Fibroblast of mammary gland (primary cell): ENCODE measurements around the gene DARS2.
A peak's percentile ranks its signal among the peaks of the same experiment; 100 is the strongest.
"Not testable (repeated sequence)": the region's sequence is repeated elsewhere in the genome, so short reads cannot be mapped to it uniquely, and the experiment has no call there.

Source experiments
- DNase-seq: peaks from one replicate; pipeline ENCODE4 v3.0.0-alpha.2; 2010; ENCODE audit warnings: low read depth
- H3K4me3 ChIP-seq: 2 replicates; pipeline ENCODE4 v1.5.1; 2011; ENCODE audit warnings: low read depth, mild to moderate bottlenecking, low read length, moderate library complexity; ENCODE audit not compliant: control insufficient read depth
- TF ChIP-seq, protein P1 (sequence below): conservative IDR thresholded peaks from 2 replicates; pipeline ENCODE4 v1.5.1; 2011; ENCODE audit warnings: low read depth, low read length, inconsistent platforms; ENCODE audit not compliant: control insufficient read depth, insufficient read depth

DARS2 gene

DNA sequence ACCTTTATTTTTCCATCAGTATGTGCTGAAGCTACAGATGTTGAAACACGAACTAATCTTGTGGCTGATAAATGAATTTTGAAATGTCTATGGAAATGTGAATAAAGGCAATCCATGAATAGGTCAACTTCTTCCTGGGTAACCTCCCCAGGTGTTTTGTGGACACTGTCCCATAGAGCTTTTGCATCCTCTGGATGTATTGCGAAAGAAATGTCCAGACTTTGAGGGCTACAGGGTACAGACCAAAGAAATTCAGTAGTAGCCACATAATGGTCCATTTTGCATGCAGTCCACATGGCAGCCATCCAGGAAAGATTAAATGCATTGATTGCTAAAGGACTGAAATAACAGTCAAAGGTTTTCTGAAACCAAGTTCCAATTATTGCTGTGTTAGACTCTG, 21.5 kb upstream of the DARS2 start:
- no peak for DNase-seq
- no peak overlapping the region for H3K4me3 ChIP-seq
- TF ChIP-seq, protein P1, sequence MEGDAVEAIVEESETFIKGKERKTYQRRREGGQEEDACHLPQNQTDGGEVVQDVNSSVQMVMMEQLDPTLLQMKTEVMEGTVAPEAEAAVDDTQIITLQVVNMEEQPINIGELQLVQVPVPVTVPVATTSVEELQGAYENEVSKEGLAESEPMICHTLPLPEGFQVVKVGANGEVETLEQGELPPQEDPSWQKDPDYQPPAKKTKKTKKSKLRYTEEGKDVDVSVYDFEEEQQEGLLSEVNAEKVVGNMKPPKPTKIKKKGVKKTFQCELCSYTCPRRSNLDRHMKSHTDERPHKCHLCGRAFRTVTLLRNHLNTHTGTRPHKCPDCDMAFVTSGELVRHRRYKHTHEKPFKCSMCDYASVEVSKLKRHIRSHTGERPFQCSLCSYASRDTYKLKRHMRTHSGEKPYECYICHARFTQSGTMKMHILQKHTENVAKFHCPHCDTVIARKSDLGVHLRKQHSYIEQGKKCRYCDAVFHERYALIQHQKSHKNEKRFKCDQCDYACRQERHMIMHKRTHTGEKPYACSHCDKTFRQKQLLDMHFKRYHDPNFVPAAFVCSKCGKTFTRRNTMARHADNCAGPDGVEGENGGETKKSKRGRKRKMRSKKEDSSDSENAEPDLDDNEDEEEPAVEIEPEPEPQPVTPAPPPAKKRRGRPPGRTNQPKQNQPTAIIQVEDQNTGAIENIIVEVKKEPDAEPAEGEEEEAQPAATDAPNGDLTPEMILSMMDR, result no peak

DNA sequence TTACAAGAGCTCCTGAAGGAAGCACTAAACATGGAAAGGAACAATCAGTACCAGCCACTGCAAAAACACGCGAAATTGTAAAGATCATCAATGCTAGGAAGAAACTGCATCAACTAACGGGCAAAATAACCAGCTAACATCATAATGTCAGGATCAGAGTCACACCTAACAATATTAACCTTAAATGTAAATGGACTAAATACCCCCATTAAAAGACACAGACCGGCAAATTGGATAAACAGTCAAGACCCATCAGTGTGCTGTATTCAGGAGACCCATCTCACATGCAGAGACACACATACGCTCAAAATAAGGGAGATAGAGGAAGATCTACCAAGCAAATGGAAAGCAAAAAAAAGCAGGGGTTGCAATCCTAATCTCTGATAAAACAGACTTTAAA, 10.8 kb upstream of the DARS2 start:
- not testable (repeated sequence) for H3K4me3 ChIP-seq, DNase-seq

DNA sequence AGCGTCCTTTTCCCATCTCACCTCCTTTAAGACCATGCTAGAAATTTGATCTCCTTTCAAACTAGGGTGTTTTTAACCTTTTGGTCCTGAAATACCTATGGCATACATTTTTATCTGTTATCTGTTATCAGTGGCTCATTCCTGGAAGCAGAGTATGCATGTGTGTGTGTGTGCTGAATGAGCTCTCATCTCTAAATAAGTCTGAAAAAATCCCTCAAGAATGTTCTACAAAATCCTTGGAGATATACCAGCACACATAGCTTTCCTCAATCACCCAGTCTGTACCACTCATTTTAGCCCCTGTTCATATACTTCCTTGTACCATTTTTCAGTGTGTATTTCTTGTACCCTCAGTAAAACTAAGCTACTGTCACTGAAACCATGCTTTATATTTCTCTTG, 6.0 kb upstream of the DARS2 start:
- no peak overlapping the region for H3K4me3 ChIP-seq
- TF ChIP-seq, protein P1, result no peak
- no peak for DNase-seq

DNA sequence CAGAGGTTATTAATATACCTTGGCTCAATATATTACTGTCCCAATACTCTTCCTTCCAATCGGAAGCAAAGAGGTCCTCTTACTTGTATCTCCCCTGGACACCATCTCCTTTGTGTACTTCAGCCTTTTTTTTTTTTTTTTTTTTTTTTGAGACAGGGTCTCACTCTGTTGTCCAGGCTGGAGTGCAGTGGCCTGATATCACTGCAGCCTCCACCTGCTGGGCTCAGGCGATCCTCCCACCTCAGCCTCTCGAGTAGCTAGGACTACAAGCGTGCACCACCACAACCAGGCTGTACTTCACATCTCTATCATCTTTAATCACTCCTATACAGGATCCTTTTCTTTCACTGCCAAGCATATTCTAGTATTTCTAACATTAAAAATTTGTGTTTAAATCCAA, 2.8 kb upstream of the DARS2 start:
- TF ChIP-seq, protein P1, result no peak
- no peak for DNase-seq

DNA sequence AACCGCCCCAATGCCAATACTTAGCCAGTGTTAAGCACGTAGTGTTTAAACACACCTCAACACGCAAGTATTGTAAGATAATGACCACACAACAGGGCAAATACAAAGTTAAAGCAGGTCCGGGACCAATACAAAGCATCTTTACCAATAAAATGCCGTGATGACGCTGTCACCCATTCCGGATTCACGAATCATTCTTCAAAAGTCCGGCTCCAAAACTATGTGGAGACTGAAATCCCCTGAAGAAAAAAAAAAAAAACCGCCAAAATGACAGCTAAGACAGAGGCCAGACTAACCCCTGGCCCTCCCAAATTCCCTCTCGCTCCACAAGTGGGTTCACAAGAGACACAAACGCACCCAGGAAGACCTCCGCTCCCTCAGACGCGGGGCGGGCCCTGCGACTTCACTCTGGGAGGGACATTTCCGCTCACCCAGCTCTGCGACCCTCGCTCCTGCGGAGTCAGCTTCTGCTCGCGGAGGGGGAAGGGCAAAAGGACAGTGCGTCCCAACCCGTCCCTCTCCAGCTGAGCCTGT, 625 bp upstream of the DARS2 start:
- peak; percentile 60 for DNase-seq
- TF ChIP-seq, protein P1, result no peak
- H3K4me3 ChIP-seq, result peak overlapping the region; percentile 96

More for the DNA sequence above, 2.8 kb upstream of the DARS2 start:
- H3K4me3 ChIP-seq, result no peak overlapping the region

DNA sequence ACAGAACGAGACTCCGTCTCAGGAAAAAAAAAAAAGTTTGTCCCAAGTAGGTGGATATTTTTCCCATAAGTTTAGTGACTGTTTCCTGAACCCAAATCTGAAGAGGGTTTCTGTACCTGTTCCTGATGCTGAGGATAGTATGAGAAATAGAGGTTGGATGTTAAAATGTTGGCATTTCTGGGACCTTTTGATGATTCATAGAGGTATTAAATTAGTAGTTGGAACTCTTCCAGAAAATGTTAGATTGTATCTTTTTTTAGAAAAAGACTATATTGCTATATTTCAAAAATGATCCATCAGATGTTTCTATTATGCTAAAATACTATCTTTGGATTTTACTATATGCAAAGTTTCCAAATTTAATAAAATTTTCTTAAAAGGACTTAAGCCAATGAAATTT, 3.1 kb downstream of the DARS2 start:
- TF ChIP-seq, protein P1, result no peak
- H3K4me3 ChIP-seq, result no peak overlapping the region
- DNase-seq, result peak; percentile 2

DNA sequence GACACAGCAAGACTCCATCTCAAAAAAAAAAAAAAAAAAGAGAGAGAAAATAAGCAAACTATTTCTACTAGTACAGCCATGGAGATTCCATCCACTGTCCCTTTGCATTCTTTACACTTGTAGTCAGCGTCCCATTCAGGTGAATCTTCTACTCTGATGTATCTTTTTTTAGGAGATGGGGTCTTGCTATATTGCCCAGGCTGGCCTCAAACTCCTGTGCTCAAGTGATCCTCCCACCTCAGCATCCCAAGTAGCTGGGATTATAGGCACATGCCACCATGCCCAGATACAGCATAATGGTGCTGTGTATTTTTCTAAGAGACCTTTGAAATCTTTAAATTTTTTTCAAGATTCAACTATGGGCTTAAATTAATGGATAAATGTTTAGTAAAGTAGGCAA, 8.3 kb downstream of the DARS2 start:
- no peak for DNase-seq
- TF ChIP-seq, protein P1, result no peak
- no peak overlapping the region for H3K4me3 ChIP-seq

DNA sequence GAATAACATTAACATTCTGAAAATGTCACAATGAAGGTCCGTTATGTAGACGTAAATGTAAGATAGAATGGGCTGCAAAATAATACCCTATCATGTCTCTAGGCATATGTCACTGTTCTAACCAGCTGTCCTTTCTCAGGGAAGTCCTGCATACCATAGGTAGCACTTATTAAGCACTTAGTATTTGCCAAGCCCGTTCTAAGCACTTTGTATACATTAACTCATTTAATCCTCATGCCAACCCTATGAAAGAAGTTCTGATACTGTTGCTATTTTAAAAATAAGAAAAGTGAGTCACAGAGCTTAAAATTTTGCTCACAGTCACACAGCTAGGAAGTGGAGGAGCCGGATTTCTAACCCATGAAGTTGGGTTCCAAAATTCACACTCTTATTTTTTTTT, 27.6 kb downstream of the DARS2 start:
- H3K4me3 ChIP-seq, result no peak overlapping the region
- no peak for DNase-seq
- TF ChIP-seq, protein P1, result no peak
